HG02759 (cell line): Measurements from ENCODE around the gene PRSS38.
"Not testable (repeated sequence)": the region's sequence is repeated elsewhere in the genome, so short reads cannot be mapped to it uniquely, and the experiment has no call there.

Experiments
- ATAC-seq: cut with Tn5 transposase; IDR thresholded peaks from one replicate; pipeline ENCODE4 v1.9.1; 2021; ENCODE audit warnings: mild to moderate bottlenecking, moderate library complexity; ENCODE audit not compliant: unreplicated experiment

Gene PRSS38

GRCh38 chr1:227838181-227838580 lies 22.7 kb downstream of the PRSS38 start:
- no peak for ATAC-seq

GRCh38 chr1:227841096-227841495 lies 25.6 kb downstream of the PRSS38 start:
- no peak for ATAC-seq

- ATAC-seq = no peak
Observed at GRCh38 chr1:227844320-227845146, 29.1 kb downstream of the PRSS38 start.

- ATAC-seq = no peak
Observed at GRCh38 chr1:227845147-227845458, 29.6 kb downstream of the PRSS38 start.

GRCh38 chr1:227845519-227845918 lies 30.0 kb downstream of the PRSS38 start:
- no peak for ATAC-seq

- no peak for ATAC-seq
Observed at GRCh38 chr1:227846265-227846858, 30.9 kb downstream of the PRSS38 start.

GRCh38 chr1:227847046-227847445 lies 31.6 kb downstream of the PRSS38 start:
- not testable (repeated sequence) for ATAC-seq

- no peak for ATAC-seq
Observed at GRCh38 chr1:227848430-227848932, 33.0 kb downstream of the PRSS38 start.

GRCh38 chr1:227849251-227849650 lies 33.8 kb downstream of the PRSS38 start:
- no peak for ATAC-seq

- ATAC-seq = no peak
Observed at GRCh38 chr1:227854189-227854588, 38.7 kb downstream of the PRSS38 start.

- no peak for ATAC-seq
Observed at GRCh38 chr1:227855687-227856086, 40.2 kb downstream of the PRSS38 start.

- ATAC-seq = no peak
Observed at GRCh38 chr1:227856147-227856858, 40.8 kb downstream of the PRSS38 start.

GRCh38 chr1:227864882-227865281 lies 49.4 kb downstream of the PRSS38 start:
- no peak for ATAC-seq

GRCh38 chr1:227869279-227869842 lies 53.9 kb downstream of the PRSS38 start:
- ATAC-seq = no peak

- ATAC-seq = no peak
Observed at GRCh38 chr1:227869851-227870305, 54.4 kb downstream of the PRSS38 start.

GRCh38 chr1:227870366-227870765 lies 54.9 kb downstream of the PRSS38 start:
- no peak for ATAC-seq

GRCh38 chr1:227871892-227872291 lies 56.4 kb downstream of the PRSS38 start:
- not testable (repeated sequence) for ATAC-seq

- ATAC-seq = not testable (repeated sequence)
Observed at GRCh38 chr1:227877810-227878209, 62.3 kb downstream of the PRSS38 start.

GRCh38 chr1:227880342-227880924 lies 65.0 kb downstream of the PRSS38 start:
- ATAC-seq = no peak

- ATAC-seq = no peak
Observed at GRCh38 chr1:227883073-227883520, 67.6 kb downstream of the PRSS38 start.
